Panc1 (cell line): Measurements from ENCODE around the gene CREB5. TPM values are rescaled to one million over a fixed set of nuclear protein-coding genes. Genes with fewer than 3 reads are reported as not detected.

Experiments
- ATAC-seq: fragments of 200-7000 bp; cut with Tn5 transposase; 2 replicates; pipeline ENCODE4 v1.9.1; 2020; ENCODE audit warnings: mild to moderate bottlenecking, moderate library complexity
- BruUV-seq: library from RNA; stranded (reverse); fragments of 400-500 nt; replicated peaks from 2 replicates; lab custom pipeline; 2021; lab: Mats Ljungman, UMichigan
- CTCF ChIA-PET: fragments of 300-600 bp; sonication (Branson Sonifier 250); formaldehyde crosslinking; loops from one replicate; lab custom pipeline; 2022; ENCODE audit warnings: antibody characterized with exemption; lab: Charles Lee
- POLR2A ChIA-PET: fragments of 300-600 bp; sonication (Branson Sonifier 250); formaldehyde crosslinking; loops from one replicate; lab custom pipeline; 2022; ENCODE audit warnings: antibody characterized with exemption; lab: Charles Lee
- DNase-seq: peaks from one replicate; pipeline ENCODE4 v3.0.0-alpha.2; 2010; ENCODE audit warnings: low read depth, low spot score
- H3K27ac ChIP-seq: 2 replicates; pipeline ENCODE4 v1.5.1; 2011; ENCODE audit warnings: mild to moderate bottlenecking, low read length, inconsistent platforms
- H3K27me3 ChIP-seq: fragments of 200-500 bp; sonication (Bioruptor generic); 2 replicates; pipeline ENCODE4 v1.6.0; 2014; ENCODE audit warnings: low read length, inconsistent platforms; ENCODE audit not compliant: control insufficient read depth, insufficient read depth
- H3K36me3 ChIP-seq: fragments of 200-500 bp; sonication (Bioruptor generic); 2 replicates; pipeline ENCODE4 v1.5.1; 2014; ENCODE audit warnings: inconsistent platforms, mild to moderate bottlenecking, low read length, moderate library complexity; ENCODE audit not compliant: control insufficient read depth, insufficient read depth
- H3K4me1 ChIP-seq: 2 replicates; pipeline ENCODE4 v1.5.1; 2011; ENCODE audit warnings: inconsistent platforms, mild to moderate bottlenecking, low read length, moderate library complexity; ENCODE audit not compliant: control insufficient read depth, insufficient read depth
- H3K4me3 ChIP-seq, 2 experiments: 2 replicates each; pipeline ENCODE4 v1.5.1; 2011 to 2012; ENCODE audit warnings: low read depth in 2 of 2, low read length in 2 of 2, mild to moderate bottlenecking in 2 of 2, inconsistent platforms in 1 of 2, moderate library complexity in 1 of 2
- H3K9me3 ChIP-seq: fragments of 200-500 bp; sonication (Bioruptor generic); 2 replicates; pipeline ENCODE4 v1.5.1; 2014; ENCODE audit warnings: low read depth, mild to moderate bottlenecking, inconsistent platforms, low read length, moderate library complexity; ENCODE audit not compliant: control insufficient read depth, insufficient read depth
- CTCF ChIP-seq: fragments of 450-650 bp; IDR thresholded peaks from 2 replicates; pipeline ENCODE4 v1.5.1; 2017; ENCODE audit warnings: mild to moderate bottlenecking
- POLR2AphosphoS5 ChIP-seq: IDR thresholded peaks from 2 replicates; pipeline ENCODE4 v1.6.1; 2012; ENCODE audit warnings: mild to moderate bottlenecking, low read depth, low read length, moderate library complexity
- REST ChIP-seq, 2 experiments: IDR thresholded peaks; 2 replicates each; pipeline ENCODE4 v1.6.1; 2011 to 2012; ENCODE audit warnings: low read depth in 2 of 2, control low read depth in 1 of 2, low read length in 1 of 2, mild to moderate bottlenecking in 1 of 2, moderate library complexity in 1 of 2; ENCODE audit not compliant: insufficient read depth in 1 of 2
- SIN3A ChIP-seq: IDR thresholded peaks from 2 replicates; pipeline ENCODE4 v1.6.1; 2012; ENCODE audit warnings: low read depth, mild to moderate bottlenecking, low read length, moderate library complexity, borderline replicate concordance; ENCODE audit not compliant: insufficient read depth
- TCF7L2 ChIP-seq: IDR thresholded peaks from 2 replicates; pipeline ENCODE4 v1.6.1; 2011; ENCODE audit warnings: mild to moderate bottlenecking, low read depth, low read length, inconsistent platforms
- in situ Hi-C: cut with HindIII; loops from 2 replicates; pipeline ENCODE4 v1.10.0; 2016; ENCODE audit warnings: low sequenced_read_pairs, low pct_unique_long_range_greater_than_20kb
- intact Hi-C: fragments of 100-400 bp; cut with micrococcal nuclease; formaldehyde crosslinking; loops from one replicate; pipeline ENCODE4 v1.10.0; 2022; ENCODE audit not compliant: unreplicated experiment
- total RNA-seq: library from RNA; stranded (reverse); gene quantifications from one replicate; pipeline ENCODE4 v1.2.1, GENCODE V29; 2021; ENCODE audit not compliant: unreplicated experiment

Gene CREB5
- total RNA-seq, 1 experiment from 2014 or later, result 3.1 TPM

- Histone ChIP-seq H3K4me3 (no peak overlapping the region), H3K27me3 (peaks cover 14% of the 10 kb centered on the region), H3K4me1 (no peaks in the 10 kb centered on the region), H3K27ac (no peak overlapping the region), H3K36me3 (no peaks in the 10 kb centered on the region), H3K9me3 (no peaks in the 10 kb centered on the region)
- in situ Hi-C loops, result no loop called here
- POLR2A ChIA-PET, result no interaction called here
- intact Hi-C loops, result no loop called here
- ATAC-seq (no peak), DNase-seq (no peak)
- CTCF ChIA-PET, result no interaction called here
- no peak for TF ChIP-seq SIN3A
- TF ChIP-seq POLR2AphosphoS5, result no peak
- TF ChIP-seq CTCF, result no peak
- TF ChIP-seq TCF7L2, result no peak
- no peak for TF ChIP-seq REST (IDR thresholded peaks at IDR 0.05; ENCODE audit: insufficient read depth in 1 of 2, low read depth in 2 of 2, low read length in 1 of 2)
- no TSS peak for BruUV-seq
Measured at GRCh38 chr7:28524978-28525377, 112.7 kb downstream of the CREB5 start.

GRCh38 chr7:28528899-28529298 is 116.6 kb downstream of the CREB5 start:
- intact Hi-C loops, result no loop called here
- ChIA-PET POLR2A (no interaction called here), CTCF (no interaction called here)
- ATAC-seq (no peak), DNase-seq (no peak)
- H3K36me3 ChIP-seq, result no peaks in the 10 kb centered on the region
- no peaks in the 10 kb centered on the region for H3K4me1 ChIP-seq
- TF ChIP-seq SIN3A, result no peak
- no peak for TF ChIP-seq TCF7L2
- no peak for TF ChIP-seq CTCF
- TF ChIP-seq POLR2AphosphoS5, result no peak
- no peak for TF ChIP-seq REST (IDR thresholded peaks at IDR 0.05; ENCODE audit: insufficient read depth in 1 of 2, low read depth in 2 of 2, low read length in 1 of 2)
- no TSS peak for BruUV-seq
- no peak overlapping the region for H3K4me3 ChIP-seq
- no peak overlapping the region for H3K27ac ChIP-seq
- in situ Hi-C loops, result no loop called here
- no peaks in the 10 kb centered on the region for H3K9me3 ChIP-seq
- H3K27me3 ChIP-seq, result no peaks in the 10 kb centered on the region
